SK-N-SH (cell line): Measurements from ENCODE around the gene CELF2. TPM values are rescaled to one million over a fixed set of nuclear protein-coding genes. Genes with fewer than 3 reads are reported as not detected.

Source experiments
- CTCF ChIA-PET: fragments of 300-600, 350-600 bp; formaldehyde crosslinking; extraction: SDS; loops from one replicate; lab custom pipeline; 2021; lab: Yijun Ruan, JAX
- POLR2A ChIA-PET: fragments of 350-600 bp; sonication (Branson Sonifier 250); formaldehyde crosslinking; extraction: SDS; loops from one replicate; lab custom pipeline; 2020; ENCODE audit warnings: antibody characterized with exemption, inconsistent platforms; lab: Yijun Ruan, JAX
- DNase-seq: peaks from one replicate; pipeline ENCODE4 v3.0.0; 2012
- H2AFZ ChIP-seq: fragments of 200-600 bp; sonication (generic); 2 replicates; pipeline ENCODE4 v1.8.1; 2016; ENCODE audit warnings: antibody characterized with exemption, mild to moderate bottlenecking, low read depth
- H3F3A ChIP-seq: fragments of 200-600 bp; sonication (generic); replicated peaks from 2 replicates; pipeline ENCODE3; 2016; ENCODE audit warnings: antibody characterized with exemption, mild to moderate bottlenecking; ENCODE audit not compliant: insufficient read depth
- H3K27ac ChIP-seq, 2 experiments: fragments of 200-500 bp in 1 of 2; fragments of 200-600 bp in 1 of 2; sonication (Bioruptor generic) in 1 of 2; sonication (generic), shearing (Covaris generic) in 1 of 2; 2 replicates each; pipeline versions ENCODE4 v1.5.1 to v1.6.1; 2014 to 2016; ENCODE audit warnings: low read depth in 2 of 2, inconsistent platforms in 1 of 2, low read length in 1 of 2, mild to moderate bottlenecking in 1 of 2, mixed read lengths in 1 of 2
- H3K27me3 ChIP-seq: fragments of 200-600 bp; sonication (generic), shearing (Covaris generic); 2 replicates; pipeline ENCODE4 v1.6.1; 2016; ENCODE audit warnings: mixed run types; ENCODE audit not compliant: insufficient read depth
- H3K36me3 ChIP-seq, 2 experiments: fragments of 200-500 bp in 1 of 2; fragments of 200-600 bp in 1 of 2; sonication (Bioruptor generic) in 1 of 2; sonication (generic) in 1 of 2; replicated peaks in 1 of 2; 2 replicates each; pipeline versions ENCODE3 to v1.5.1; 2014 to 2016; ENCODE audit warnings: low read length in 1 of 2, mild to moderate bottlenecking in 1 of 2; ENCODE audit not compliant: insufficient read depth in 2 of 2, control insufficient read depth in 1 of 2
- H3K4me1 ChIP-seq, 2 experiments: fragments of 200-500 bp in 1 of 2; fragments of 200-600 bp in 1 of 2; sonication (Bioruptor generic) in 1 of 2; sonication (generic), shearing (Covaris generic) in 1 of 2; 2 replicates each; pipeline versions ENCODE4 v1.5.1 to v1.6.1; 2014 to 2016; ENCODE audit warnings: low read depth in 1 of 2, low read length in 1 of 2, mixed run types in 1 of 2; ENCODE audit not compliant: insufficient read depth in 2 of 2, control insufficient read depth in 1 of 2
- H3K4me2 ChIP-seq: fragments of 200-600 bp; sonication (generic), shearing (Covaris generic); 2 replicates; pipeline ENCODE4 v1.6.1; 2017; ENCODE audit warnings: mixed run types
- H3K4me3 ChIP-seq, 2 experiments: fragments of 200-500 bp in 1 of 2; fragments of 200-600 bp in 1 of 2; sonication (Bioruptor generic) in 1 of 2; sonication (generic), shearing (Covaris generic) in 1 of 2; 2 replicates each; pipeline versions ENCODE4 v1.5.1 to v1.8.1; 2014 to 2016; ENCODE audit warnings: low read depth in 2 of 2, inconsistent platforms in 1 of 2, low read length in 1 of 2, mild to moderate bottlenecking in 1 of 2, mixed read lengths in 1 of 2, moderate library complexity in 1 of 2
- H3K79me2 ChIP-seq: fragments of 200-600 bp; sonication (generic); 2 replicates; pipeline ENCODE4 v1.8.1; 2017; ENCODE audit warnings: mild to moderate bottlenecking; ENCODE audit not compliant: insufficient read depth
- H3K9ac ChIP-seq: fragments of 200-600 bp; sonication (generic); 2 replicates; pipeline ENCODE4 v1.6.1; 2017; ENCODE audit warnings: mixed run types
- H3K9me2 ChIP-seq: fragments of 200-600 bp; sonication (generic); 2 replicates; pipeline ENCODE4 v1.6.1; 2017; ENCODE audit warnings: mixed run types
- H3K9me3 ChIP-seq: fragments of 200-600 bp; sonication (generic); 2 replicates; pipeline ENCODE4 v1.6.1; 2017; ENCODE audit warnings: mixed run types, mild to moderate bottlenecking, moderate library complexity
- H4K20me1 ChIP-seq: fragments of 200-600 bp; sonication (generic); 2 replicates; pipeline ENCODE4 v1.6.1; 2017; ENCODE audit warnings: mild to moderate bottlenecking, mixed run types; ENCODE audit not compliant: insufficient read depth
- CHD2 ChIP-seq: fragments of 150-350 bp; IDR thresholded peaks from 2 replicates; pipeline ENCODE4 v1.6.1; 2018; ENCODE audit warnings: low read length; ENCODE audit not compliant: partially characterized antibody
- ELF1 ChIP-seq: IDR thresholded peaks from 2 replicates; pipeline ENCODE4 v1.4.0; 2012
- FOXJ3 ChIP-seq: sonication (generic); formaldehyde crosslinking; IDR thresholded peaks from 2 replicates; pipeline ENCODE4 v1.5.1; 2020; ENCODE audit warnings: mild to moderate bottlenecking, missing genetic modification reagents
- FOXM1 ChIP-seq: IDR thresholded peaks from 2 replicates; pipeline ENCODE4 v1.4.0; 2012; ENCODE audit warnings: low read depth, mild to moderate bottlenecking
- GATA2 ChIP-seq: sonication (generic); formaldehyde crosslinking; IDR thresholded peaks from 2 replicates; pipeline ENCODE4 v1.5.0; 2020; ENCODE audit warnings: mild to moderate bottlenecking, missing genetic modification reagents
- IRF3 ChIP-seq: fragments of 150-350 bp; IDR thresholded peaks from 2 replicates; pipeline ENCODE4 v1.6.1; 2016; ENCODE audit warnings: mild to moderate bottlenecking, low read depth, low read length
- JUND ChIP-seq: IDR thresholded peaks from 2 replicates; pipeline ENCODE4 v1.4.0; 2012
- MEF2A ChIP-seq: IDR thresholded peaks from 2 replicates; pipeline ENCODE4 v1.4.0; 2012; ENCODE audit warnings: low read depth, borderline replicate concordance
- MXI1 ChIP-seq: IDR thresholded peaks from 2 replicates; pipeline ENCODE4 v1.6.1; 2012; ENCODE audit warnings: mild to moderate bottlenecking, low read depth, low read length, improper control_type of control experiment
- NFIC ChIP-seq: IDR thresholded peaks from 2 replicates; pipeline ENCODE4 v1.4.0; 2012; ENCODE audit warnings: borderline replicate concordance
- PBX3 ChIP-seq: IDR thresholded peaks from 2 replicates; pipeline ENCODE4; 2012
- RAD21 ChIP-seq: IDR thresholded peaks from 2 replicates; pipeline ENCODE4 v1.6.1; 2012; ENCODE audit warnings: mild to moderate bottlenecking, low read length
- REST ChIP-seq: IDR thresholded peaks from 2 replicates; pipeline ENCODE4 v1.6.1; 2012; ENCODE audit warnings: mild to moderate bottlenecking, low read depth, low read length, moderate library complexity
- RXRA ChIP-seq: IDR thresholded peaks from 2 replicates; pipeline ENCODE4 v1.4.0; 2012; ENCODE audit warnings: low read depth, mild to moderate bottlenecking, borderline replicate concordance
- SMC3 ChIP-seq: IDR thresholded peaks from 2 replicates; pipeline ENCODE4 v1.6.1; 2012; ENCODE audit warnings: low read depth, low read length, improper control_type of control experiment
- TAF1 ChIP-seq: IDR thresholded peaks from 2 replicates; pipeline ENCODE4 v1.6.1; 2012; ENCODE audit warnings: low read depth, mild to moderate bottlenecking, low read length, moderate library complexity, borderline replicate concordance
- TCF12 ChIP-seq: IDR thresholded peaks from 2 replicates; pipeline ENCODE4 v1.4.0; 2012
- TEAD4 ChIP-seq: IDR thresholded peaks from 2 replicates; pipeline ENCODE4 v1.4.0; 2012; ENCODE audit warnings: mild to moderate bottlenecking, borderline replicate concordance; ENCODE audit not compliant: insufficient read depth
- YY1 ChIP-seq: IDR thresholded peaks from 2 replicates; pipeline ENCODE4 v1.4.0; 2012; ENCODE audit warnings: low read depth, mild to moderate bottlenecking
- WGBS: methylation state at CpG from one replicate; pipeline ENCODE4 v1.1.6; 2017; ENCODE audit warnings: low lambda C conversion rate; 5-methylcytosine and 5-hydroxymethylcytosine counted together
- polyA plus RNA-seq, 3 experiments: library from polyadenylated mRNA; depleted of rRNA; stranded (reverse); fragments of >200 nt; gene quantifications; 2 replicates each; pipeline ENCODE4 v1.2.3, GENCODE V29; 2012
- TF ChIP-seq, protein P1 (sequence below): fragments of 150-350 bp; IDR thresholded peaks from 2 replicates; pipeline ENCODE4 v1.6.1; 2017; ENCODE audit warnings: antibody characterized with exemption, low read length, low read depth, borderline replicate concordance

Gene CELF2
- polyA plus RNA-seq, 1 of the 3 experiments (the other 2 are of a cell fraction) = 0.03 TPM

- no peaks in the 10 kb centered on the region for H3K9me2 ChIP-seq
- no peaks in the 10 kb centered on the region for H3K36me3 ChIP-seq
- no peak overlapping the region for H3K4me2 ChIP-seq
- DNase-seq = no peak
- ChIA-PET POLR2A (no interaction called here), CTCF (no interaction called here)
- no peaks in the 10 kb centered on the region for H3K79me2 ChIP-seq
- no peaks in the 10 kb centered on the region for H3K27me3 ChIP-seq
- no peak overlapping the region for H3K9ac ChIP-seq
- TF ChIP-seq TAF1 (no peak), FOXJ3 (no peak), CHD2 (no peak), ELF1 (no peak), GATA2 (CRISPR knock-in tag) (no peak), MEF2A (no peak), NFIC (no peak), TEAD4 (no peak), MXI1 (no peak), RAD21 (no peak), TCF12 (no peak), YY1 (no peak), SMC3 (no peak), REST (no peak), PBX3 (no peak), IRF3 (no peak), FOXM1 (no peak), RXRA (no peak), JUND (no peak)
- TF ChIP-seq, protein P1, sequence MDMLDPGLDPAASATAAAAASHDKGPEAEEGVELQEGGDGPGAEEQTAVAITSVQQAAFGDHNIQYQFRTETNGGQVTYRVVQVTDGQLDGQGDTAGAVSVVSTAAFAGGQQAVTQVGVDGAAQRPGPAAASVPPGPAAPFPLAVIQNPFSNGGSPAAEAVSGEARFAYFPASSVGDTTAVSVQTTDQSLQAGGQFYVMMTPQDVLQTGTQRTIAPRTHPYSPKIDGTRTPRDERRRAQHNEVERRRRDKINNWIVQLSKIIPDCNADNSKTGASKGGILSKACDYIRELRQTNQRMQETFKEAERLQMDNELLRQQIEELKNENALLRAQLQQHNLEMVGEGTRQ = no peak
- H3F3A ChIP-seq = no peaks in the 10 kb centered on the region
- H3K9me3 ChIP-seq = no peaks in the 10 kb centered on the region
- 44% methylated on average over 12 of the region's 12 CpGs for WGBS
- H3K4me1 ChIP-seq = no peaks in the 10 kb centered on the region
- no peak overlapping the region for H2AFZ ChIP-seq
- H3K27ac ChIP-seq = no peak overlapping the region
- H4K20me1 ChIP-seq = no peaks in the 10 kb centered on the region
- no peak overlapping the region for H3K4me3 ChIP-seq
Observed at GRCh38 chr10:11224792-11225416, 207.2 kb downstream of the CELF2 start.
